HEK293 (cell line): ENCODE results near the gene ADI1.

ENCODE experiments used
- CTCF ChIA-PET: fragments of 350-600 bp; formaldehyde crosslinking; extraction: SDS; loops from one replicate; lab custom pipeline; 2021; ENCODE audit warnings: antibody characterized with exemption; lab: Yijun Ruan, JAX
- POLR2A ChIA-PET: fragments of 300-600 bp; formaldehyde crosslinking; extraction: SDS; loops from one replicate; lab custom pipeline; 2020; ENCODE audit warnings: antibody characterized with exemption, inconsistent platforms; lab: Yijun Ruan, JAX
- H3K27ac ChIP-seq: fragments of 200-500 bp; sonication (Bioruptor generic); 2 replicates; pipeline ENCODE4 v1.5.1; 2014; ENCODE audit warnings: low read depth, low read length, control low read depth, inconsistent platforms; ENCODE audit errors: extremely low read depth
- H3K36me3 ChIP-seq, 2 experiments: fragments of 200-500 bp in 1 of 2; sonication (Bioruptor generic) in 1 of 2; 1 replicate in 1 of 2; 2 replicates in 1 of 2; pipeline ENCODE4 v1.5.1; 2014 to 2017; ENCODE audit warnings: inconsistent platforms in 2 of 2, low read length in 2 of 2; ENCODE audit not compliant: control insufficient read depth in 2 of 2, insufficient read depth in 1 of 2
- H3K4me1 ChIP-seq: fragments of 200-500 bp; sonication (Bioruptor generic); 2 replicates; pipeline ENCODE4 v1.5.1; 2014; ENCODE audit warnings: mild to moderate bottlenecking, low read length, inconsistent platforms; ENCODE audit not compliant: control insufficient read depth, insufficient read depth
- H3K4me3 ChIP-seq: 2 replicates; pipeline ENCODE4 v1.5.1; 2011; ENCODE audit warnings: low read depth, mild to moderate bottlenecking, control low read depth, low read length, moderate library complexity
- H3K9me3 ChIP-seq: fragments of 200-500 bp; sonication (Bioruptor generic); 2 replicates; pipeline ENCODE4 v1.5.1; 2014; ENCODE audit warnings: low read depth, low read length, inconsistent platforms; ENCODE audit not compliant: control insufficient read depth, insufficient read depth
- HOXA7 ChIP-seq: sonication (generic); formaldehyde crosslinking; IDR thresholded peaks from 2 replicates; pipeline ENCODE4 v1.8.1; 2022; ENCODE audit warnings: missing genetic modification reagents, borderline replicate concordance
- HOXC10 ChIP-seq: sonication (generic); formaldehyde crosslinking; IDR thresholded peaks from 2 replicates; pipeline ENCODE4 v1.8.1; 2023; ENCODE audit warnings: mild to moderate bottlenecking, missing genetic modification reagents
- PATZ1 ChIP-seq: fragments of 450-650 bp; formaldehyde crosslinking; IDR thresholded peaks from 2 replicates; pipeline ENCODE4 v1.5.1; 2016; ENCODE audit warnings: missing biosample characterization, missing genetic modification characterization
- SCRT1 ChIP-seq: fragments of 450-650 bp; formaldehyde crosslinking; IDR thresholded peaks from 2 replicates; pipeline ENCODE4 v1.5.1; 2016; ENCODE audit warnings: missing biosample characterization, missing genetic modification characterization, borderline replicate concordance
- SP7 ChIP-seq: fragments of 450-650 bp; formaldehyde crosslinking; IDR thresholded peaks from 2 replicates; pipeline ENCODE4 v1.5.1; 2016; ENCODE audit warnings: missing biosample characterization, missing genetic modification characterization
- ZNF16 ChIP-seq: fragments of 450-650 bp; formaldehyde crosslinking; IDR thresholded peaks from 2 replicates; pipeline ENCODE4 v1.5.1; 2016; ENCODE audit warnings: low read depth, missing biosample characterization, missing genetic modification characterization
- ZNF391 ChIP-seq: fragments of 450-650 bp; formaldehyde crosslinking; IDR thresholded peaks from 2 replicates; pipeline ENCODE4 v1.5.1; 2016; ENCODE audit warnings: low read depth, missing biosample characterization, missing genetic modification characterization, borderline replicate concordance
- ZNF433 ChIP-seq: fragments of 450-650 bp; formaldehyde crosslinking; IDR thresholded peaks from 2 replicates; pipeline ENCODE4 v1.5.1; 2016; ENCODE audit warnings: missing biosample characterization, missing genetic modification characterization, low read depth
- ZNF555 ChIP-seq: fragments of 450-650 bp; formaldehyde crosslinking; conservative IDR thresholded peaks from 2 replicates; pipeline ENCODE4 v1.5.1; 2017; ENCODE audit warnings: missing biosample characterization, mild to moderate bottlenecking, missing genetic modification characterization, inconsistent platforms
- ZNF600 ChIP-seq: fragments of 450-650 bp; formaldehyde crosslinking; IDR thresholded peaks from 2 replicates; pipeline ENCODE4 v1.5.1; 2016; ENCODE audit warnings: missing biosample characterization, missing genetic modification characterization
- ZNF658 ChIP-seq: fragments of 450-650 bp; formaldehyde crosslinking; IDR thresholded peaks from 2 replicates; pipeline ENCODE4; 2016; ENCODE audit warnings: missing biosample characterization, missing genetic modification characterization
- ZNF677 ChIP-seq: fragments of 450-650 bp; IDR thresholded peaks from 2 replicates; pipeline ENCODE4 v1.5.0; 2018; ENCODE audit warnings: missing biosample characterization, mild to moderate bottlenecking, missing genetic modification characterization, moderate library complexity
- ZNF768 ChIP-seq: fragments of 450-650 bp; formaldehyde crosslinking; IDR thresholded peaks from 2 replicates; pipeline ENCODE4 v1.5.1; 2018; ENCODE audit warnings: missing biosample characterization, mild to moderate bottlenecking, missing genetic modification characterization
- ZSCAN23 ChIP-seq: fragments of 450-650 bp; formaldehyde crosslinking; IDR thresholded peaks from 2 replicates; pipeline ENCODE4 v1.5.1; 2016; ENCODE audit warnings: missing biosample characterization, missing genetic modification characterization
- TF ChIP-seq, protein P1 (sequence below): fragments of 450-650 bp; formaldehyde crosslinking; IDR thresholded peaks from 2 replicates; pipeline ENCODE4 v1.5.1; 2016; ENCODE audit warnings: missing biosample characterization, missing genetic modification characterization
- TF ChIP-seq, protein P2 (sequence below): fragments of 450-650 bp; formaldehyde crosslinking; IDR thresholded peaks from 2 replicates; pipeline ENCODE4 v1.5.1; 2017; ENCODE audit warnings: missing biosample characterization, mild to moderate bottlenecking, missing genetic modification characterization, moderate library complexity

Gene ADI1

GRCh38 chr2:3465328-3465727 lies 54.0 kb downstream of the ADI1 start (continued):
- TF ChIP-seq ZNF433 (tag by site-specific recombination) (no peak), ZNF555 (tag by site-specific recombination) (no peak), HOXC10 (CRISPR knock-in tag) (no peak), HOXA7 (CRISPR knock-in tag) (no peak)
- TF ChIP-seq, protein P1, sequence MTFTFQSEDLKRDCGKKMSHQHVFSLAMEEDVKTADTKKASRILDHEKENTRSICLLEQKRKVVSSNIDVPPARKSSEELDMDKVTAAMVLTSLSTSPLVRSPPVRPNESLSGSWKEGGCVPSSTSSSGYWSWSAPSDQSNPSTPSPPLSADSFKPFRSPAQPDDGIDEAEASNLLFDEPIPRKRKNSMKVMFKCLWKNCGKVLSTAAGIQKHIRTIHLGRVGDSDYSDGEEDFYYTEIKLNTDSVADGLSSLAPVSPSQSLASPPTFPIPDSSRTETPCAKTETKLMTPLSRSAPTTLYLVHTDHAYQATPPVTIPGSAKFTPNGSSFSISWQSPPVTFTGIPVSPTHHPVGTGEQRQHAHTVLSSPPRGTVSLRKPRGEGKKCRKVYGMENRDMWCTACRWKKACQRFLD (tag by site-specific recombination), result no peak
- TF ChIP-seq, protein P2, sequence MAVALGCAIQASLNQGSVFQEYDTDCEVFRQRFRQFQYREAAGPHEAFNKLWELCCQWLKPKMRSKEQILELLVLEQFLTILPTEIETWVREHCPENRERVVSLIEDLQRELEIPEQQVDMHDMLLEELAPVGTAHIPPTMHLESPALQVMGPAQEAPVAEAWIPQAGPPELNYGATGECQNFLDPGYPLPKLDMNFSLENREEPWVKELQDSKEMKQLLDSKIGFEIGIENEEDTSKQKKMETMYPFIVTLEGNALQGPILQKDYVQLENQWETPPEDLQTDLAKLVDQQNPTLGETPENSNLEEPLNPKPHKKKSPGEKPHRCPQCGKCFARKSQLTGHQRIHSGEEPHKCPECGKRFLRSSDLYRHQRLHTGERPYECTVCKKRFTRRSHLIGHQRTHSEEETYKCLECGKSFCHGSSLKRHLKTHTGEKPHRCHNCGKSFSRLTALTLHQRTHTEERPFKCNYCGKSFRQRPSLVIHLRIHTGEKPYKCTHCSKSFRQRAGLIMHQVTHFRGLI (tag by site-specific recombination), result no peak
- TF ChIP-seq, all 188 proteins: peak for 0

- Histone ChIP-seq H3K9me3 (no peaks in the 10 kb centered on the region), H3K4me1 (no peaks in the 10 kb centered on the region), H3K4me3 (no peak overlapping the region), H3K36me3 (peaks cover 0 to 65% of the 10 kb centered on the region in 2 experiments; a peak in 1 of 3 replicates), H3K27ac (no peak overlapping the region)
- POLR2A ChIA-PET, result no interaction called here
- CTCF ChIA-PET, result interaction anchor here (0.6 to 1.3 kb wide), 5 partner anchors 12 to 1587 kb away, joined by 3 to 5 read pairs (median 4); no protein-coding TSS in a partner anchor
- TF ChIP-seq ZNF391 (tag by site-specific recombination), result no peak
- TF ChIP-seq SCRT1, result no peak
- no peak for TF ChIP-seq ZNF600 (tag by site-specific recombination)
- no peak for TF ChIP-seq ZSCAN23 (tag by site-specific recombination)
- TF ChIP-seq SP7 (tag by site-specific recombination), result no peak
- TF ChIP-seq ZNF16, result no peak
- TF ChIP-seq ZNF658 (tag by site-specific recombination), result no peak
- no peak for TF ChIP-seq PATZ1 (tag by site-specific recombination)
- no peak for TF ChIP-seq ZNF768 (tag by site-specific recombination)
- TF ChIP-seq, all 188 proteins: peak for 0
These were observed 54.8 kb downstream of the ADI1 start for GRCh38 chr2:3464401-3465005.

GRCh38 chr2:3463944-3464343 lies 55.4 kb downstream of the ADI1 start:
- Histone ChIP-seq H3K9me3 (no peaks in the 10 kb centered on the region), H3K36me3 (peaks cover 0 to 62% of the 10 kb centered on the region in 2 experiments; a peak in 1 of 3 replicates), H3K27ac (no peak overlapping the region), H3K4me1 (no peaks in the 10 kb centered on the region), H3K4me3 (no peak overlapping the region)
- ChIA-PET POLR2A (no interaction called here), CTCF (interaction anchor here (0.6 to 1.1 kb wide), 2 partner anchors 13 to 35 kb away, joined by 3 to 5 read pairs; no protein-coding TSS in a partner anchor)
- TF ChIP-seq ZNF677 (tag by site-specific recombination), result no peak
- TF ChIP-seq ZSCAN23 (tag by site-specific recombination), result no peak
